WERI-Rb-1 (cell line): Measurements from ENCODE around the gene DPM2.

Source experiments
- DNase-seq: peaks from one replicate; pipeline ENCODE4 v3.0.0-alpha.2; 2020
- H3K27ac ChIP-seq: fragments of 250-450 bp; sonication (Bioruptor Pico); 2 replicates; pipeline ENCODE4 v1.5.1; 2020; ENCODE audit warnings: mild to moderate bottlenecking, moderate library complexity
- H3K27me3 ChIP-seq: fragments of 250-450 bp; sonication (Bioruptor Pico); 2 replicates; pipeline ENCODE4 v1.5.1; 2021; ENCODE audit warnings: mild to moderate bottlenecking, low read depth, moderate library complexity; ENCODE audit not compliant: insufficient read depth, severe bottlenecking
- H3K36me3 ChIP-seq: fragments of 250-450 bp; sonication (Bioruptor Pico); 2 replicates; pipeline ENCODE4 v1.5.1; 2020; ENCODE audit warnings: mild to moderate bottlenecking, moderate library complexity
- H3K4me3 ChIP-seq: 2 replicates; pipeline ENCODE4 v1.5.1; 2011; ENCODE audit warnings: low read depth, mild to moderate bottlenecking, control low read depth, low read length
- H3K9me3 ChIP-seq: fragments of 250-450 bp; sonication (Bioruptor Pico); 2 replicates; pipeline ENCODE4 v1.5.1; 2021; ENCODE audit warnings: mild to moderate bottlenecking, moderate library complexity; ENCODE audit not compliant: severe bottlenecking
- TF ChIP-seq, protein P1 (sequence below): IDR thresholded peaks from 2 replicates; pipeline ENCODE4 v1.5.1; 2011; ENCODE audit warnings: low read depth, mild to moderate bottlenecking, control low read depth, inconsistent platforms, low read length

Gene DPM2

GRCh38 chr9:127981559-127982121 lies 44.0 kb upstream of the DPM2 start:
- Histone ChIP-seq H3K9me3 (no peaks in the 10 kb centered on the region), H3K27me3 (no peaks in the 10 kb centered on the region), H3K27ac (peak overlapping the region; percentile 91), H3K4me3 (peak overlapping the region; percentile 49), H3K36me3 (peaks cover 13% of the 10 kb centered on the region)
- TF ChIP-seq, protein P1, sequence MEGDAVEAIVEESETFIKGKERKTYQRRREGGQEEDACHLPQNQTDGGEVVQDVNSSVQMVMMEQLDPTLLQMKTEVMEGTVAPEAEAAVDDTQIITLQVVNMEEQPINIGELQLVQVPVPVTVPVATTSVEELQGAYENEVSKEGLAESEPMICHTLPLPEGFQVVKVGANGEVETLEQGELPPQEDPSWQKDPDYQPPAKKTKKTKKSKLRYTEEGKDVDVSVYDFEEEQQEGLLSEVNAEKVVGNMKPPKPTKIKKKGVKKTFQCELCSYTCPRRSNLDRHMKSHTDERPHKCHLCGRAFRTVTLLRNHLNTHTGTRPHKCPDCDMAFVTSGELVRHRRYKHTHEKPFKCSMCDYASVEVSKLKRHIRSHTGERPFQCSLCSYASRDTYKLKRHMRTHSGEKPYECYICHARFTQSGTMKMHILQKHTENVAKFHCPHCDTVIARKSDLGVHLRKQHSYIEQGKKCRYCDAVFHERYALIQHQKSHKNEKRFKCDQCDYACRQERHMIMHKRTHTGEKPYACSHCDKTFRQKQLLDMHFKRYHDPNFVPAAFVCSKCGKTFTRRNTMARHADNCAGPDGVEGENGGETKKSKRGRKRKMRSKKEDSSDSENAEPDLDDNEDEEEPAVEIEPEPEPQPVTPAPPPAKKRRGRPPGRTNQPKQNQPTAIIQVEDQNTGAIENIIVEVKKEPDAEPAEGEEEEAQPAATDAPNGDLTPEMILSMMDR: no peak
- DNase-seq: no peak

DNA sequence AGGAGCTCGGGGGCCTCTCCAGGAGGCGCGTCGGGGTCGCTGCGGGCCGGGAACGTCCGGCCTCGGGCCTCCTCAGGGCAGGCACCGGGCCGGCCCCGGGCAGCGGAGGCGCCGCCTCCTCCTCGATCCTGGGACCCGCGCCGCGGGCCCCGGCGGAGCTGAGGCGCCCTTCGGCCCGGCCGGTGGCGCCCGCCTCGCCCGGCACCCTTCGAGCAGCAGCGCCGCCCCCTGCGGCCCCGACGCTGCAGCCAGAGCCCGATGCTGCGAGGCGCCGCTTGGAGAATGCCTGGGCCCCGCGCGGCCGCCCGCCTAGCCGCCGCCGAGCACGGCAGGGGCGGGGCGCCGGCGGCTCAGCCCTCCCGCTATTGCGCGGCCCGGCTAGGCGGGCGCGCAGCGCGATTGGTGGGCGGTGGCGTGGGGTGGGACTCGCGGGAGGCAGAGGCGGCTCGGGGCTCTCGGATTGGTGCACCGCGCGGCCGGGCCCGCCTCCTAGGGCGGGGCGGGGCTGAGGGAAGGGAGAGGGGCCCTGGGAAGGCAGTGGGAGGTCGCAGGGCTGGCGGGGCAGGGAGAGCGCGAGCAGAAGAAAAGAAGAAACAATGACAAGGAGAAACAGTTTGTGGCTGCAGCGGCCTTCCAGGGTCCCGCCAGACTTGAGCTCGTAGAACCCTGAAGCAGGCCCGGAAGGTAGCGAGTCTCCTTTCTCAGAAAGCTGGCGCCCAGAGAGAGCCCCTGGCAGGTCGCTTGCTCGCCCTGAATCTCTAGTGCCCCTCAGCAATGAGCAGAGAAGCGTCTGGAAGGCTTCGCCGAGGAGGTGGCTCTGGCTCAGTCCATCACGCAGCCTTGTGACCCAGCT lies 43.3 kb upstream of the DPM2 start, which contains the start of gene EEIG1:
Gene EEIG1, minus strand, starts transcription at position 284 of the 853 bp plus-strand sequence. CDS start 852 bp downstream, outside the sequence.
- H3K27ac ChIP-seq: peak within 1 kb of the TSS; percentile 91
- TF ChIP-seq, protein P1: no peak

GRCh38 chr9:127980060-127980705 lies 42.5 kb upstream of the DPM2 start:
- H3K4me3 ChIP-seq: peak overlapping the region; percentile 84
- peak; percentile 60 for DNase-seq
- peaks cover 25% of the 10 kb centered on the region for H3K36me3 ChIP-seq
- peak overlapping the region; percentile 70 for H3K27ac ChIP-seq
- no peaks in the 10 kb centered on the region for H3K27me3 ChIP-seq
- TF ChIP-seq, protein P1: no peak
- no peaks in the 10 kb centered on the region for H3K9me3 ChIP-seq

More for the DNA sequence above, 43.3 kb upstream of the DPM2 start, which contains the start of gene EEIG1:
- H3K27me3 ChIP-seq: no peaks in the 10 kb centered on the region
- DNase-seq: peak; percentile 99
- peaks cover 20% of the 10 kb centered on the region for H3K36me3 ChIP-seq
- no peaks in the 10 kb centered on the region for H3K9me3 ChIP-seq
- peak within 1 kb of the TSS; percentile 84 for H3K4me3 ChIP-seq

- TF ChIP-seq, protein P1: no peak
- no peaks in the 10 kb centered on the region for H3K27me3 ChIP-seq
- DNase-seq: no peak
- no peaks in the 10 kb centered on the region for H3K9me3 ChIP-seq
- peak overlapping the region; percentile 84 for H3K4me3 ChIP-seq
- H3K36me3 ChIP-seq: peaks cover 31% of the 10 kb centered on the region
- H3K27ac ChIP-seq: peak overlapping the region; percentile 39; the same call in 1 of the 2 replicates
Observed at GRCh38 chr9:127979333-127980059, 41.8 kb upstream of the DPM2 start.

- DNase-seq: no peak
- peak overlapping the region; percentile 84 for H3K4me3 ChIP-seq
- peaks cover 31% of the 10 kb centered on the region for H3K36me3 ChIP-seq
- TF ChIP-seq, protein P1: no peak
- H3K27me3 ChIP-seq: no peaks in the 10 kb centered on the region
- H3K9me3 ChIP-seq: no peaks in the 10 kb centered on the region
- no peak overlapping the region for H3K27ac ChIP-seq
Observed at GRCh38 chr9:127979015-127979332, 41.3 kb upstream of the DPM2 start.
